Measurements from ENCODE around the gene PLEKHA1.

DNA sequence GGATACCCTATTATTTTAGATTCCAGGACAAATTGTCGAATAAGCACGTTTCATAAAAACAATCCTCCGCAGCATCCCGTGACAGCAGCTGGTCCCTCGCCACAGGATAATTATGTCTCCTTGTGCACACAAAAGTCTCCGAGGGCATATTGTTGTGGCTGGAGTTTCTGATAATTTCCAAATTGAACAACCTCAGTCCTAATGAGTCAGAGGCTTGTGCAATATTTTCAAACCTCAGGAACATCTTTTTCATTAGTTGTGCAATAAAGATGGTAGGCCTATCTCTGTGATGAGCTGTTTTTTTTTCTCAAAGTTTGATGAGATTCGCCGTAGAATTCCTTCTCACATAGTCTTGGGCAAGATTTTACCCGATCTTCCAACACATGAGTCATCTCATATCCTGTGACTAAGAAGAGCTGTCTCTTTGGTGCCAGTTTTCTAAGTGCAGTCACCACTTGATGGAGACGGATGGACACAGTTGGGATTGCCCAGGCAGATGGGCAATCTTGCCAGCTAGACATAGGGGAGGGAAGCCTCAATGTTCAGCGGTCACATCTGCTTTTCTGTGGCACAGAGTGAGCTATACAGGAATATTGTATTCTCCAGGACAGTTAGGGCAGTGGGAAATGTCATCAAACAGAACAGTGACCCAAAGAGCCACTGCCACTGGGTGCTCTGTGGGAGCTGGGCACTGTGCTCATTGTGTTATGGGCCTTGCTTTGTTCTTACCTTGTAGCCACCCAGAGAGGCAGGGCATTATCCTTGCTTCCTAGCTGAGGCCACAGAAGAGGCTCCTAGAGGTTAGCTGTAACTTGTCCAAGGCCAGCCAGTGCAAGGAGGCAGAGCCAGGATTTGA is 94.6 kb downstream of the PLEKHA1 start:
- TF ChIP-seq, protein P1, sequence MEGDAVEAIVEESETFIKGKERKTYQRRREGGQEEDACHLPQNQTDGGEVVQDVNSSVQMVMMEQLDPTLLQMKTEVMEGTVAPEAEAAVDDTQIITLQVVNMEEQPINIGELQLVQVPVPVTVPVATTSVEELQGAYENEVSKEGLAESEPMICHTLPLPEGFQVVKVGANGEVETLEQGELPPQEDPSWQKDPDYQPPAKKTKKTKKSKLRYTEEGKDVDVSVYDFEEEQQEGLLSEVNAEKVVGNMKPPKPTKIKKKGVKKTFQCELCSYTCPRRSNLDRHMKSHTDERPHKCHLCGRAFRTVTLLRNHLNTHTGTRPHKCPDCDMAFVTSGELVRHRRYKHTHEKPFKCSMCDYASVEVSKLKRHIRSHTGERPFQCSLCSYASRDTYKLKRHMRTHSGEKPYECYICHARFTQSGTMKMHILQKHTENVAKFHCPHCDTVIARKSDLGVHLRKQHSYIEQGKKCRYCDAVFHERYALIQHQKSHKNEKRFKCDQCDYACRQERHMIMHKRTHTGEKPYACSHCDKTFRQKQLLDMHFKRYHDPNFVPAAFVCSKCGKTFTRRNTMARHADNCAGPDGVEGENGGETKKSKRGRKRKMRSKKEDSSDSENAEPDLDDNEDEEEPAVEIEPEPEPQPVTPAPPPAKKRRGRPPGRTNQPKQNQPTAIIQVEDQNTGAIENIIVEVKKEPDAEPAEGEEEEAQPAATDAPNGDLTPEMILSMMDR (IDR thresholded peaks at IDR 0.05; ENCODE audit: low read depth, low read length), result no peak
- TF ChIP-seq EZH2phosphoT487 (IDR thresholded peaks at IDR 0.05; ENCODE audit: low read depth), result no peak
